COR-L47 (cell line): ENCODE results near the gene NCOA3.
"Not testable (repeated sequence)": the region's sequence is repeated elsewhere in the genome, so short reads cannot be mapped to it uniquely, and the experiment has no call there.

Source experiments
- DNase-seq: peaks from one replicate; lab custom pipeline; 2025; lab: John Stamatoyannopoulos, UW

Gene NCOA3

GRCh38 chr20:47561603-47562583, 60.2 kb downstream of the NCOA3 start:
- DNase-seq, result no peak

DNA sequence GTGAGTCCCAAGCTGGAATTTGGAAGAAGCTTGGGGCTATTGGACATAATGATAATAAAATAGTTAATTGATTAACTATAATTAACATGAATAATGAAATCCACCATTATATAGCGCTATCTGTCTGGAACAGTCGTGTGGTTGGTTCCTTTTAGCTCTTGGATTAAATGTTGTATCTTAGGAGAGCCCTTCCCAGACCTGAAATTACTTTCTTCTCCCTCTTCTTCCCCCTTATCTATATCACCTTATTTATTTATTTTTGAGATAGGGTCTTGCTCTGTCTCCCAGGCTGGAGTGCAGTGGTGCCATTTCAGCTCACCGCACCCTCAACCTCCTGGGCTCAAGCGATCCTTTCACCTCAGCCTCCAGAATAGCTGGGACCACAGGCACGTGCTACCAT, 64.6 kb downstream of the NCOA3 start:
- DNase-seq, result no peak

DNA sequence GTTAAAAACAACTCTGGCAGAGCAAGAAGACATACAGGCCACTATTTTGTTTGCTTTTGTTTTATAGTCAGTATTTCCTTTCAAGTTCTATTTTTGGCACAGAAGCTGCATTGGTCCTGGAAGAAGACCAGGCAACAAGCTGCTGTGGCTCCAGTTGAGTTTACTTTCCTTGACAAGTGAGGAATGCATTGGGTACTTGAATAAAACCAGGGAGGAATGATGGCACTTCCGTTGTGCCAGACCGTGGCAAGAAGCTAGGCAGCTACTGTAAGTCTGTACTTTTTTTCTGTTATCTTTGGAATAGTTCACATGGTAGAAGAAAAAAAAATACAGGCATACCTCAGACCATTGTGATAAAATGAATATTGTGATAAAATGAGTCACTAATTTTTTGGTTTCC, 66.3 kb downstream of the NCOA3 start:
- DNase-seq, result peak; percentile 16

DNA sequence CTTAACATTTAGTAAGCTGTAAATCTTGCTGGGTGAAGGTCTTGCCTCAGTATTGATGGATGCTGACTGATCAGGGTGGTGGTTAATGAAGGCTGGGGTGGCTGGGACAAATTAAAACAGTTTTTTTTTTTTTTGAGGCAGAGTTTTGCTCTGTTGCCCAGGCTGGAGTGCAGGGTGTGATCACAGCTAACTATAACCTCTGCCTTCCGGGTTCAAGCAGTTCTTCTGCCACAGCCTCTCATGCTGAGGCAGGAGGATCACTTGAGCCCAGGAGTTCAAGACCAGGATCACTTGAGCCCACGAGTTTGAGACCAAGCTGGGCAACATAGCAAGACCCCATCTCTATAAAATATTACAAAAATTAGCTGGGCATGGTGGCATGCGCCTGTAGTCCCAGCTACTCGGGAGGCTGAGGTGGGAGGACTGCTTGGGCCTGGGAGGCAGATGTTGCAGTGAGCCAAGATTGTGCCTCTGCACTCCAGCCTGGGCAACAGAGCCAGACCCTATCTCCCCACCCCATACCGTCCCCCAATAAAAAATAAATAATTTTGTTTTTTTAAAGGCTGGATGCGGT, 67.2 kb downstream of the NCOA3 start:
- no peak for DNase-seq

DNA sequence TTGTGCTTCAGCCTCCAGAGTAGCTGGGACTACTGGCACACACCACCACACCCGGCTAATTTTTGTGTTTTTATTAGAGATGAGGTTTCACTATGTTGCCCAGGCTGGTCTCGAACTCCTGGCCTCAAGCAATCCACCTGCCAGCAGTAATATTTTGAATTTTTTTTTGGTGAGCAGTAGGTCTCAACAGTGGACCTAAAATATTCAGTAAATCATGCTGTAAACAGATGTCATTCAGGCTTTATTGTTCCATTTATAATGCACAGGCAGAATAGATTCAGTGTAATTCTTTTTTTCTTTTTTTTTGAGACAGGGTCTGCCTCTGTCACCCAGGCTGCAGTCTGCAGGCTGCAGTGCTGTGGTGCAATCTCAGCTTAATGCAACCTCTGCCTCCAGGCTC, 69.7 kb downstream of the NCOA3 start:
- DNase-seq, result no peak

DNA sequence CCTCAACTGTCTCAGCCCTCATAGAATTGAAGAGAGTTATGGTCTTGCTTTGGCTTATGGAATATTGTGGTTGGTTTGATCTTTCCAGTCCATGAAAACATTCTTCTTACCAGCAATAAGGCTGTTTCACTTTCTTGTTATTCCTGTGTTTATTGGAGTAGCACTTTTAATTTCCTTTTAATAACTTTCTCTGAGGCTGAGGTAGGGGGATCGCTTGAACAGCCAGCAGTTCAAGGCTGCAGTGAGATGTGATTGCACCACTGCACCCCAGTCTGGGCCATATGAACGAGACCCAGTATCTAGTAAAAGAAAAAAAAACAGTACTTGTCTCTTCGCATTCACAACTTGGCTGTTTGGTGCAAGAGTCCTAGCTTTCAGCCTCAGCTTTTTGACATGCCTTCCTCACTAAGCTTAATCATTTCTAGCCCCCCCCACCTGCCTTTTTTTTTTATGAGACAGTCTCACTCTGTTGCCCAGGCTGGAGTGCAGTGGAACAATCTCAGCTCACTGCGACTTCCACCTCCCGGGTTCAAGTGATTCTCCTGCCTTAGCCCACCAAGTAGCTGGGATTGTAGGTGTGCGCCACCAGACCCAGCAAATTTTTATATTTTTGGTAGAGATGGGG, 70.5 kb downstream of the NCOA3 start:
- no peak for DNase-seq

- DNase-seq, result no peak
Observed at GRCh38 chr20:47573559-47573958, 71.9 kb downstream of the NCOA3 start.

DNA sequence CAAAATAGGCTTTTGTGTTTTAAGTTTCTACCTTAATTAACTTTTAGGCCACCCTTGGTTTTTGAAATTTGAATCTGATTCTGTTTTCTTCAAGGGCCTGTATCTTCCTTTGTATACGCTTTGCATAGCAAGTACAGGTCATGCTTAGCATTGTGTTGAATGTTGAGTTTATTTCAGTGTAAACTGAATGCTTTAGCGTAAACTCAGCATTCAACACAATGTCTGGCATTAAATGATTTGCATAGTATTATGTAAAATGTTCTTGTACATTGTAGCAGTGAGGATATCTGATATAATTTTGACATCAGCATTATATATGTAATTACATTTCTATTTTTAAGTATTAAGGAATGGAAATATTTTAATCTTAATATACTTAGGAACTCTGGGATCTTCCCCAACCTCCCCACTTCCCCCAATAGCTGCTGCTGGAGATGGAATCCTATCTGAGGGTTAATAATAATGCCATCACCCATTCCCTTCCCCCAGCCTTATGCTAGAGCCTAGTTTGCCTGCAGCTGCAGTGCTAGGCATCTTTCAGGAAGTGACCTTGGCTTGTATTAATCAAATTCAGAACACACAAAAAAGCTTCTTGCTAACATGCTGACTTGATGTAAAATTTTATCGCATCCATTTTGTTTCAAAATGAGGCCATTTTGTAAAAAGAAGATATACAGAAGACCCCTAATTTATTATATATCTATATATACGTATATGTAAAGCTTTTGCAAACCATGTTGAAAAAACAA, 73.1 kb downstream of the NCOA3 start:
- peak; percentile 29 for DNase-seq

- DNase-seq, result peak; percentile 78
Observed at GRCh38 chr20:47576516-47577033, 74.9 kb downstream of the NCOA3 start.

DNA sequence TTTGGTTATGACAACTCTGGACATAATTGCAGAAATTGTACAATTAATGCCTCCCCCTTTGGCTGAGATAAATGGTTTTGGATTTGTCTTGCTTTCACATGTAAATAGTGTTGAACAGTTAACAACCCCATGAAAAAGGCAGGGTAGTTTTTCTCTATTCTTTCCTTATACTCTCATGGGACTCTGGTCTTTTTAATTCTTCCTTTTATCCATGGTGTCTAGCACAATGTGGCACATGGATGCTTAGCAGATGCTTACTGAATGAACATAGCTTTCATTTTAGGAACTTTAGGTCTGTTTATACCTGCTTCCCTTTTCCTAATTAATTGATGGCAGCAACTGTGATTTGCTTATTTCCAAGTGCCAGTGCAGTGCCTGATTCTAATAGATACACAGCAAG, 75.6 kb downstream of the NCOA3 start:
- no peak for DNase-seq

DNA sequence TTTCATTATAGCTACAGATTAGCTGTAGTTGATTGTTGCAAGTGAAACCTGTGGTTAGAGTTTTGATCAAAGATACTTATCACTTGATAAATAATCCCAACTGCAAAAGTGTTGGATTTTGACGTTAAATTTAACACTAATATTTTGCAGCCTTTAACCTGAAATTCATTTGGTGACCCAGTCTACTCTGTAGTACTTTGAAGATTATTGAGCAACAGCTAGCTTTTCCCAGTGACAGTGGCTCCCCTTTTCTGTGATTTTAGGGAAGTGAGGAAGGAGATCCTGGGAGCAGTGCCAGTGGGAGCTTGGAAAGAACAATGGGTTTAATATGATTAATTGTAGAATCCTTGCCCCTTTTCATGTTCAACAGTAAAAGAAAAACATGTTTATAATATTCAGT, 76.9 kb downstream of the NCOA3 start:
- no peak for DNase-seq

GRCh38 chr20:47580686-47581085, 79.0 kb downstream of the NCOA3 start:
- DNase-seq, result not testable (repeated sequence)

GRCh38 chr20:47581090-47581489, 79.4 kb downstream of the NCOA3 start:
- DNase-seq, result no peak

DNA sequence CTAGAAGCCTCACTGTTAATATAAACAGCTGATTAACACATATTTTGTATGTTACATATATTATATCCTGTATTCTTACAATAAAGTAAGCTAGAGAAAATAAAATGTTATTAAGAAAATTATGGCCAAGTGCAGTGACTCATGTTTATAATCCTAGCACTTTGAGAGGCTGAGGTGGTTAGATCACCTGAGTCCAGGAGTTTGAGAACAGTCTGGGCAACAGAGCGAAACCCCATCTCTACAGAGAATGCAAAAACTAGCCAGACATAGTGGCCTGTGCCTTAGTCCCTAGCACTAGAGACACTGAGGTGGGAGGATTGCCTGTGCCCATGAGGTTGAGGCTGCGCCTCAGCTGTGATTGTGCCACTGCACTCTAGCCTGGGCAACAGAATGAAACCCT, 81.9 kb downstream of the NCOA3 start:
- DNase-seq, result no peak

DNA sequence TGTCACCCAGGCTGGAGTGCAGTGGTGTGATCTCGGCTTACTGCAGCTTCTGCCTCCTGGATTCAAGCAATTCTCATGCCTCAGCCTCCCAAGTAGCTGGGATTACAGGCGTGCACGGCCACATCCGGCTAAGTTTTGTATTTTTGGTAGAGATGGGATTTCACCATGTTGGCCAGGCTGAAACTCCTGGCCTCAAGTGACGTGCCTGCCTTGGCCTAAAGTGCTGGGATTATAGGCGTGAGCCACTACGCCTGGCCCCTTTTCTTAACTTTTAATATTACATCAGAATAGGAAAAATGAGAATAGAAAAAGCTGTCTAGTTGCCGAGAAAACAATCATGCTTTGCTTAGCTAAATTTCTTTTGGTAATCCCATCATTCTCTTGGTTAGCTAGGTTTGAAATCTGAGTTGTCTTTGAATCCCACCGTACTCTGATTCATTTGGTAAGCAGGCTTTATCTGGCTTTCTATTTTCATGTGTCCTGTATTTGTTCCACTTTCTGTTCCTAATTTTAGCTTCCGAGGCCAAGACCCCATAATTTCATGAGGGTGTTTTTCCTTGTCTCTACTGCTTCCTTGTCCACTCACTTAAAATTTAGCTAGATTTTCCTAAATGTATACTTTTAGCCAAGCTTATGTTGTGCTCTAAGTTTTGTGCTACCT, 83.5 kb downstream of the NCOA3 start:
- DNase-seq, result no peak

DNA sequence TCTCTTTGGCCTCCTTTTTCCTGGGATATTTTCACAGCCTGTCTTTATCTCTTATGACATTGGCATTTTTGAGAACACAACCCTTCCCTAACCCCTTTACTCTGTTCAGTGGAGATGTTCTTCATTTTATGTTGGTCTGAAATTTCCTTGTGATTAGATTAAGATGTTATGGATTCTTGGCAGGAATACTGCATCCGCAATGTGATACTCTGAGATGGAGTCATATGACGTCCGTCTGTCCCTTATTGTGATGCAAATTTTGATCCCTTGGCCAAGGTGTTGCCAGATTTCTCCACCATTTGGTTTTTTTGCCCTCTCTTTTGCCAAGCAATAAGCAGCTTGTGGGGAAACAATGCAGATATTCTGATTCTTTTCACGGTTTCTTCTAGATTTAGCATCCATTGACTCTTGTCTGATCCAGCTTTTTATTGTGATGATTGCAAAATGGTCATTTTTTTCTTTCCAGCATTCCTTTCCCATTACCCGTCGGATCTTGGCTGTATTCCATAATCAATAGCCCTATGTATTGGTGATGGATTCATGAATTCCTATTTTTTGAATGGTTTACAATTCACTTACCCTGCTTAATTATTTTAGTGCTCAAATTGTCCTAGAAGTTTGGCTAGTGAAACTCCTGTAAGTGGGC, 85.1 kb downstream of the NCOA3 start:
- DNase-seq, result no peak

GRCh38 chr20:47588158-47588557, 86.5 kb downstream of the NCOA3 start:
- DNase-seq, result no peak

GRCh38 chr20:47591231-47591630, 89.5 kb downstream of the NCOA3 start:
- DNase-seq, result no peak

DNA sequence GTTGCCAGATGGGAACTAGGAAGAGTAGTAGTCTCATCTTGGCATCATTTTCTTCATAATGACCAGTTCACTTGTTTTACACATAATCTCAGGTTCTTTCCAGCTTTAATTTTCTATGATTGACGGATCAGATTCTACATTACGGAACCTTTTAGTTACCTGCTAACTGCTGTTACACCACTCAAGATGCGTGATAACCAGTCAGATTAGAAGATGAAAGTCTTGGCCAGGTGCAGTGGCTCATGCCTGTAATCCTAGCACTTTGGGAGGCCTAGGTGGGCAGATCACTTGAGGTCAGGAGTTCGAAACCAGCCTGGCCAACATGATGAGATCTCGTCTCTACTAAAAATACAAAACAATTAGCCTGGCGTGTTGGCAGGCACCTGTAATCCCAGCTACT, 92.5 kb downstream of the NCOA3 start:
- no peak for DNase-seq

GRCh38 chr20:47595138-47595537, 93.5 kb downstream of the NCOA3 start:
- DNase-seq, result not testable (repeated sequence)

GRCh38 chr20:47596003-47596571, 94.4 kb downstream of the NCOA3 start:
- no peak for DNase-seq
